GM23338 (cell line): ENCODE results near the gene ZNF865. TPM values are rescaled to one million over a fixed set of nuclear protein-coding genes. Genes with fewer than 3 reads are reported as not detected.

Experiments
- ATAC-seq: fragments of 200-7000 bp; cut with Tn5 transposase; 3 replicates; pipeline ENCODE4 v1.9.1; 2020
- DNase-seq: peaks from one replicate; pipeline ENCODE4 v3.0.0-alpha.2; 2015; ENCODE audit warnings: low spot score
- H2AFZ ChIP-seq: fragments of 200-600 bp; sonication (generic); 2 replicates; pipeline ENCODE4 v1.8.0; 2016; ENCODE audit warnings: antibody characterized with exemption, mild to moderate bottlenecking, moderate library complexity
- H3F3A ChIP-seq: fragments of 200-600 bp; sonication (generic); replicated peaks from 2 replicates; pipeline ENCODE4 v1.8.0; 2017; ENCODE audit warnings: antibody characterized with exemption, mixed run types, low read depth
- H3K27ac ChIP-seq: fragments of 200-600 bp; sonication (generic); 2 replicates; pipeline ENCODE4 v1.6.1; 2016; ENCODE audit warnings: low read depth
- H3K27me3 ChIP-seq: fragments of 200-600 bp; sonication (generic); 2 replicates; pipeline ENCODE4 v1.8.0; 2016; ENCODE audit warnings: mild to moderate bottlenecking, mixed run types, moderate library complexity; ENCODE audit not compliant: insufficient read depth
- H3K36me3 ChIP-seq: fragments of 200-600 bp; sonication (generic); 2 replicates; pipeline ENCODE4 v1.8.0; 2016; ENCODE audit warnings: mild to moderate bottlenecking; ENCODE audit not compliant: insufficient read depth
- H3K4me1 ChIP-seq: fragments of 200-600 bp; sonication (generic); 2 replicates; pipeline ENCODE4 v1.8.0; 2016; ENCODE audit warnings: mild to moderate bottlenecking, moderate library complexity; ENCODE audit not compliant: insufficient read depth
- H3K4me2 ChIP-seq: fragments of 200-600 bp; sonication (generic); 2 replicates; pipeline ENCODE4 v1.7.1; 2017; ENCODE audit warnings: mixed run types
- H3K4me3 ChIP-seq: fragments of 200-600 bp; sonication (generic); 2 replicates; pipeline ENCODE4 v1.6.1; 2016; ENCODE audit warnings: mixed run types
- H3K79me2 ChIP-seq: fragments of 200-600 bp; sonication (generic); replicated peaks from 2 replicates; pipeline ENCODE4 v1.8.0; 2017; ENCODE audit warnings: mild to moderate bottlenecking; ENCODE audit not compliant: insufficient read depth
- H3K9me2 ChIP-seq: fragments of 200-600 bp; sonication (generic); 2 replicates; pipeline ENCODE4 v1.8.0; 2017; ENCODE audit not compliant: insufficient read depth
- H4K20me1 ChIP-seq: fragments of 200-600 bp; sonication (generic); replicated peaks from 2 replicates; pipeline ENCODE4 v1.8.0; 2017; ENCODE audit warnings: mild to moderate bottlenecking; ENCODE audit not compliant: insufficient read depth
- H3K27ac Mint-ChIP-seq: 2 replicates; pipeline ENCODE4 v1.8.0; 2020; ENCODE audit warnings: inconsistent platforms, mild to moderate bottlenecking, moderate library complexity, mixed read lengths
- H3K27me3 Mint-ChIP-seq: 3 replicates; pipeline ENCODE4 v1.8.0; 2022; ENCODE audit warnings: low read depth, mild to moderate bottlenecking, moderate library complexity, mixed read lengths, inconsistent platforms; ENCODE audit not compliant: insufficient read depth, poor library complexity
- H3K36me3 Mint-ChIP-seq: 3 replicates; pipeline ENCODE4 v1.8.0; 2021; ENCODE audit warnings: low read depth, mild to moderate bottlenecking, inconsistent platforms, moderate library complexity, mixed read lengths
- H3K4me1 Mint-ChIP-seq: 3 replicates; pipeline ENCODE4 v1.8.0; 2020; ENCODE audit warnings: mild to moderate bottlenecking, inconsistent platforms, mixed read lengths
- H3K4me3 Mint-ChIP-seq: 3 replicates; pipeline ENCODE4 v1.8.0; 2021; ENCODE audit warnings: moderate library complexity, mild to moderate bottlenecking, inconsistent platforms, mixed read lengths
- H3K9me3 Mint-ChIP-seq: 3 replicates; pipeline ENCODE4 v1.8.0; 2020; ENCODE audit warnings: moderate library complexity, mild to moderate bottlenecking, inconsistent platforms, mixed read lengths
- EZH2phosphoT487 ChIP-seq: fragments of 200-600 bp; sonication (generic); IDR thresholded peaks from one replicate; pipeline ENCODE4 v1.8.1; 2018; ENCODE audit warnings: antibody characterized with exemption; ENCODE audit not compliant: unreplicated experiment
- JUNB ChIP-seq: IDR thresholded peaks from one replicate; pipeline ENCODE4 v1.6.1; 2016; ENCODE audit warnings: antibody characterized with exemption; ENCODE audit not compliant: unreplicated experiment
- NANOG ChIP-seq: IDR thresholded peaks from 2 replicates; pipeline ENCODE4 v1.6.1; 2016; ENCODE audit warnings: antibody characterized with exemption, borderline replicate concordance
- POLR2AphosphoS5 ChIP-seq: IDR thresholded peaks from 2 replicates; pipeline ENCODE4 v1.6.1; 2016; ENCODE audit warnings: antibody characterized with exemption, low read depth
- STAT1 ChIP-seq: IDR thresholded peaks from one replicate; pipeline ENCODE4 v1.6.1; 2016; ENCODE audit warnings: antibody characterized with exemption; ENCODE audit not compliant: unreplicated experiment
- ZNF114 ChIP-seq: fragments of 250-450 bp; sonication (Bioruptor Pico); IDR thresholded peaks from 2 replicates; pipeline ENCODE4 v1.5.0; 2020; ENCODE audit warnings: mild to moderate bottlenecking, moderate library complexity
- polyA plus RNA-seq: library from polyadenylated mRNA; unstranded; fragments of >200 nt; fragmentation: Nextera tagmentation; extraction: Ambion mirVana; gene quantifications from 2 replicates; pipeline ENCODE4 v1.2.1, GENCODE V29; 2016
- total RNA-seq: library from RNA; depleted of rRNA; stranded (reverse); fragments of >200 nt; shearing (Covaris generic); gene quantifications from 2 replicates; pipeline ENCODE4 v1.2.3, GENCODE V29; 2014
- TF ChIP-seq, protein P1 (sequence below): IDR thresholded peaks from one replicate; pipeline ENCODE4 v1.6.1; 2018; ENCODE audit warnings: antibody characterized with exemption; ENCODE audit not compliant: unreplicated experiment
- TF ChIP-seq, protein P2 (sequence below): fragments of 250-450 bp; sonication (Bioruptor Pico); IDR thresholded peaks from 2 replicates; pipeline ENCODE4 v1.5.0; 2020; ENCODE audit warnings: mild to moderate bottlenecking, moderate library complexity
- TF ChIP-seq, protein P3 (sequence below), 2 experiments: fragments of 200-600 bp in 1 of 2; sonication (generic) in 1 of 2; conservative IDR thresholded peaks; 2 replicates each; pipeline versions ENCODE4 v1.5.1 to v1.6.1; 2016 to 2017; ENCODE audit warnings: antibody characterized with exemption in 2 of 2, low read depth in 2 of 2, mild to moderate bottlenecking in 2 of 2, moderate library complexity in 1 of 2

Gene ZNF865
- total and polyA plus RNA-seq, 2 experiments from 2014 or later: 2.2 to 12.1 TPM

DNA sequence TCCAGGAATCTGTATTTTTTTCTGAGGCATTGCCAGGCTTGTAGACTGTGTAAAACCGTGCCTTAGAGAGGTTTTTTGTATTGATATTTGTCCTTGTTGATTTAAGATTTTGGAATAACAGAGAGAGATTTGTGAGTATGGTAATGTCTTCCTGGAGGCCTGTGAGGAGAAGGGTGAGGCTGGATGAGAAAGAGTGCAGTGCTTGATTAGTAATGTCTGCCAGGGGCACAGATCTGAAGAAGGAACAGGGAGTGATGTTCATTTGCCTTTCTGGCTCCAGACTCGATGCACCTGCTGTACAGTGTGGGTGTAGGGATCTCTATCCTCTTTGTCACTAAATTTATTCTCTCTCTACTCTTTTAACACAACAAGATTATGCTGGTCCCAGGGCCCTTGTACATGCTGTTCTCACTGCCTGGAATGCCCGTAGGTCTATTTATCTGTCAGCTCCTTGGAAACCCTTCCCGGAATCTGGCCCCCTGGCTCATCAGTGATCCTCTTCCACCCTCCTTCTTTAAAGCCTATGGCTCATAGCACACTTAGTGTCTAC lies 10.4 kb upstream of the ZNF865 start (continued):
- TF ChIP-seq, protein P1, sequence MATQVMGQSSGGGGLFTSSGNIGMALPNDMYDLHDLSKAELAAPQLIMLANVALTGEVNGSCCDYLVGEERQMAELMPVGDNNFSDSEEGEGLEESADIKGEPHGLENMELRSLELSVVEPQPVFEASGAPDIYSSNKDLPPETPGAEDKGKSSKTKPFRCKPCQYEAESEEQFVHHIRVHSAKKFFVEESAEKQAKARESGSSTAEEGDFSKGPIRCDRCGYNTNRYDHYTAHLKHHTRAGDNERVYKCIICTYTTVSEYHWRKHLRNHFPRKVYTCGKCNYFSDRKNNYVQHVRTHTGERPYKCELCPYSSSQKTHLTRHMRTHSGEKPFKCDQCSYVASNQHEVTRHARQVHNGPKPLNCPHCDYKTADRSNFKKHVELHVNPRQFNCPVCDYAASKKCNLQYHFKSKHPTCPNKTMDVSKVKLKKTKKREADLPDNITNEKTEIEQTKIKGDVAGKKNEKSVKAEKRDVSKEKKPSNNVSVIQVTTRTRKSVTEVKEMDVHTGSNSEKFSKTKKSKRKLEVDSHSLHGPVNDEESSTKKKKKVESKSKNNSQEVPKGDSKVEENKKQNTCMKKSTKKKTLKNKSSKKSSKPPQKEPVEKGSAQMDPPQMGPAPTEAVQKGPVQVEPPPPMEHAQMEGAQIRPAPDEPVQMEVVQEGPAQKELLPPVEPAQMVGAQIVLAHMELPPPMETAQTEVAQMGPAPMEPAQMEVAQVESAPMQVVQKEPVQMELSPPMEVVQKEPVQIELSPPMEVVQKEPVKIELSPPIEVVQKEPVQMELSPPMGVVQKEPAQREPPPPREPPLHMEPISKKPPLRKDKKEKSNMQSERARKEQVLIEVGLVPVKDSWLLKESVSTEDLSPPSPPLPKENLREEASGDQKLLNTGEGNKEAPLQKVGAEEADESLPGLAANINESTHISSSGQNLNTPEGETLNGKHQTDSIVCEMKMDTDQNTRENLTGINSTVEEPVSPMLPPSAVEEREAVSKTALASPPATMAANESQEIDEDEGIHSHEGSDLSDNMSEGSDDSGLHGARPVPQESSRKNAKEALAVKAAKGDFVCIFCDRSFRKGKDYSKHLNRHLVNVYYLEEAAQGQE: no peak
- no peak for TF ChIP-seq EZH2phosphoT487

DNA sequence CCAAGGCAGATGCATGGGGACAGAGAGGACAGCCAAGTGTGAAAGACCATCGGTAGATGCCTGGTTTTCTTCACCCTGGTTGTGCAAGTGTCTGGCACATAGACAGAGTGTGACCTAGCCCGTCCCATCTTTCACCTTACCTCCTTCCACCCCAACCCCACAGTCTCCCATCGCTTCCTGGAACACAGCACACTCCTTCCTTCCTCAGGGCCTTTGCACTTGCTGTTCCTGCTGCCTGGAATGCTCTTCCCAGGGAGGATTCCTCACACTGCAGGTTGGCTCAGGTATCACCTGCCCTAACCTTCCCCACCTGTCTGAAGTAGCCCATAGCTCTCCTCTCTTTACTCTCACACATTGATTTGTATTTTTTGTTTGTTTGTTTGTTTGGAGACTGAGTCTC lies 9.1 kb upstream of the ZNF865 start:
- Histone ChIP-seq H3F3A (peaks cover 26% of the 10 kb centered on the region), H3K27me3 (peaks cover 14% of the 10 kb centered on the region), H3K4me3 (no peak overlapping the region), H2AFZ (no peak overlapping the region), H4K20me1 (no peaks in the 10 kb centered on the region), H3K79me2 (no peaks in the 10 kb centered on the region; the same call in 1 of the 2 replicates), H3K36me3 (0 out of 2 replicates have a peak, but pooled peaks cover 3% of the 10 kb centered on the region), H3K4me2 (no peak overlapping the region), H3K4me1 (peaks cover 8% of the 10 kb centered on the region), H3K27ac (no peak overlapping the region), H3K9me2 (no peaks in the 10 kb centered on the region)
- Mint-ChIP-seq H3K36me3 (peaks cover 40% of the 10 kb centered on the region), H3K4me1 (peaks cover 26% of the 10 kb centered on the region), H3K27me3 (peaks cover 17% of the 10 kb centered on the region), H3K9me3 (peaks cover 3% of the 10 kb centered on the region; the same call in 2 of the 3 replicates), H3K27ac (no peak overlapping the region), H3K4me3 (no peak overlapping the region; the same call in 2 of the 3 replicates)
- DNase-seq (no peak), ATAC-seq (no peak)
- TF ChIP-seq STAT1: no peak
- no peak for TF ChIP-seq POLR2AphosphoS5
- TF ChIP-seq NANOG: no peak
- no peak for TF ChIP-seq ZNF114
- TF ChIP-seq, protein P2, sequence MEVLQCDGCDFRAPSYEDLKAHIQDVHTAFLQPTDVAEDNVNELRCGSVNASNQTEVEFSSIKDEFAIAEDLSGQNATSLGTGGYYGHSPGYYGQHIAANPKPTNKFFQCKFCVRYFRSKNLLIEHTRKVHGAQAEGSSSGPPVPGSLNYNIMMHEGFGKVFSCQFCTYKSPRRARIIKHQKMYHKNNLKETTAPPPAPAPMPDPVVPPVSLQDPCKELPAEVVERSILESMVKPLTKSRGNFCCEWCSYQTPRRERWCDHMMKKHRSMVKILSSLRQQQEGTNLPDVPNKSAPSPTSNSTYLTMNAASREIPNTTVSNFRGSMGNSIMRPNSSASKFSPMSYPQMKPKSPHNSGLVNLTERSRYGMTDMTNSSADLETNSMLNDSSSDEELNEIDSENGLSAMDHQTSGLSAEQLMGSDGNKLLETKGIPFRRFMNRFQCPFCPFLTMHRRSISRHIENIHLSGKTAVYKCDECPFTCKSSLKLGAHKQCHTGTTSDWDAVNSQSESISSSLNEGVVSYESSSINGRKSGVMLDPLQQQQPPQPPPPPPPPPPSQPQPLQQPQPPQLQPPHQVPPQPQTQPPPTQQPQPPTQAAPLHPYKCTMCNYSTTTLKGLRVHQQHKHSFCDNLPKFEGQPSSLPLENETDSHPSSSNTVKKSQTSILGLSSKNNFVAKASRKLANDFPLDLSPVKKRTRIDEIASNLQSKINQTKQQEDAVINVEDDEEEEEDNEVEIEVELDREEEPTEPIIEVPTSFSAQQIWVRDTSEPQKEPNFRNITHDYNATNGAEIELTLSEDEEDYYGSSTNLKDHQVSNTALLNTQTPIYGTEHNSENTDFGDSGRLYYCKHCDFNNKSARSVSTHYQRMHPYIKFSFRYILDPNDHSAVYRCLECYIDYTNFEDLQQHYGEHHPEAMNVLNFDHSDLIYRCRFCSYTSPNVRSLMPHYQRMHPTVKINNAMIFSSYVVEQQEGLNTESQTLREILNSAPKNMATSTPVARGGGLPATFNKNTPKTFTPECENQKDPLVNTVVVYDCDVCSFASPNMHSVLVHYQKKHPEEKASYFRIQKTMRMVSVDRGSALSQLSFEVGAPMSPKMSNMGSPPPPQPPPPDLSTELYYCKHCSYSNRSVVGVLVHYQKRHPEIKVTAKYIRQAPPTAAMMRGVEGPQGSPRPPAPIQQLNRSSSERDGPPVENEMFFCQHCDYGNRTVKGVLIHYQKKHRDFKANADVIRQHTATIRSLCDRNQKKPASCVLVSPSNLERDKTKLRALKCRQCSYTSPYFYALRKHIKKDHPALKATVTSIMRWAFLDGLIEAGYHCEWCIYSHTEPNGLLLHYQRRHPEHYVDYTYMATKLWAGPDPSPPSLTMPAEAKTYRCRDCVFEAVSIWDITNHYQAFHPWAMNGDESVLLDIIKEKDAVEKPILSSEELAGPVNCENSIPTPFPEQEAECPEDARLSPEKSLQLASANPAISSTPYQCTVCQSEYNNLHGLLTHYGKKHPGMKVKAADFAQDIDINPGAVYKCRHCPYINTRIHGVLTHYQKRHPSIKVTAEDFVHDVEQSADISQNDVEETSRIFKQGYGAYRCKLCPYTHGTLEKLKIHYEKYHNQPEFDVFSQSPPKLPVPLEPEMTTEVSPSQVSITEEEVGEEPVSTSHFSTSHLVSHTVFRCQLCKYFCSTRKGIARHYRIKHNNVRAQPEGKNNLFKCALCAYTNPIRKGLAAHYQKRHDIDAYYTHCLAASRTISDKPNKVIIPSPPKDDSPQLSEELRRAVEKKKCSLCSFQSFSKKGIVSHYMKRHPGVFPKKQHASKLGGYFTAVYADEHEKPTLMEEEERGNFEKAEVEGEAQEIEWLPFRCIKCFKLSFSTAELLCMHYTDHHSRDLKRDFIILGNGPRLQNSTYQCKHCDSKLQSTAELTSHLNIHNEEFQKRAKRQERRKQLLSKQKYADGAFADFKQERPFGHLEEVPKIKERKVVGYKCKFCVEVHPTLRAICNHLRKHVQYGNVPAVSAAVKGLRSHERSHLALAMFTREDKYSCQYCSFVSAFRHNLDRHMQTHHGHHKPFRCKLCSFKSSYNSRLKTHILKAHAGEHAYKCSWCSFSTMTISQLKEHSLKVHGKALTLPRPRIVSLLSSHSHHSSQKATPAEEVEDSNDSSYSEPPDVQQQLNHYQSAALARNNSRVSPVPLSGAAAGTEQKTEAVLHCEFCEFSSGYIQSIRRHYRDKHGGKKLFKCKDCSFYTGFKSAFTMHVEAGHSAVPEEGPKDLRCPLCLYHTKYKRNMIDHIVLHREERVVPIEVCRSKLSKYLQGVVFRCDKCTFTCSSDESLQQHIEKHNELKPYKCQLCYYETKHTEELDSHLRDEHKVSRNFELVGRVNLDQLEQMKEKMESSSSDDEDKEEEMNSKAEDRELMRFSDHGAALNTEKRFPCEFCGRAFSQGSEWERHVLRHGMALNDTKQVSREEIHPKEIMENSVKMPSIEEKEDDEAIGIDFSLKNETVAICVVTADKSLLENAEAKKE: no peak
- TF ChIP-seq EZH2phosphoT487: no peak
- TF ChIP-seq, protein P1: no peak
- TF ChIP-seq, protein P3, sequence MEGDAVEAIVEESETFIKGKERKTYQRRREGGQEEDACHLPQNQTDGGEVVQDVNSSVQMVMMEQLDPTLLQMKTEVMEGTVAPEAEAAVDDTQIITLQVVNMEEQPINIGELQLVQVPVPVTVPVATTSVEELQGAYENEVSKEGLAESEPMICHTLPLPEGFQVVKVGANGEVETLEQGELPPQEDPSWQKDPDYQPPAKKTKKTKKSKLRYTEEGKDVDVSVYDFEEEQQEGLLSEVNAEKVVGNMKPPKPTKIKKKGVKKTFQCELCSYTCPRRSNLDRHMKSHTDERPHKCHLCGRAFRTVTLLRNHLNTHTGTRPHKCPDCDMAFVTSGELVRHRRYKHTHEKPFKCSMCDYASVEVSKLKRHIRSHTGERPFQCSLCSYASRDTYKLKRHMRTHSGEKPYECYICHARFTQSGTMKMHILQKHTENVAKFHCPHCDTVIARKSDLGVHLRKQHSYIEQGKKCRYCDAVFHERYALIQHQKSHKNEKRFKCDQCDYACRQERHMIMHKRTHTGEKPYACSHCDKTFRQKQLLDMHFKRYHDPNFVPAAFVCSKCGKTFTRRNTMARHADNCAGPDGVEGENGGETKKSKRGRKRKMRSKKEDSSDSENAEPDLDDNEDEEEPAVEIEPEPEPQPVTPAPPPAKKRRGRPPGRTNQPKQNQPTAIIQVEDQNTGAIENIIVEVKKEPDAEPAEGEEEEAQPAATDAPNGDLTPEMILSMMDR (conservative IDR thresholded peaks at IDR 0.05; ENCODE audit: low read depth in 2 of 2): no peak
- TF ChIP-seq JUNB: no peak
